ENCODE measurements around the gene MCCD1.

Gene MCCD1

GRCh38 chr6:31525553-31525931, 3.2 kb upstream of the MCCD1 start:
- Histone ChIP-seq H2AFZ (ENCODE audit: low read depth, low read length, severe bottlenecking) (no peak overlapping the region), H3F3A (ENCODE audit: insufficient read depth) (peaks cover 24% of the 10 kb centered on the region), H4K20me1 (ENCODE audit: low read depth, low read length) (no peaks in the 10 kb centered on the region; the same call in 1 of the 2 replicates), H3K9ac (ENCODE audit: low read length) (no peak overlapping the region), H3K4me3 (ENCODE audit: insufficient read depth, low read length, poor library complexity, severe bottlenecking) (no peak overlapping the region), H3K27me3 (ENCODE audit: low read length) (no peaks in the 10 kb centered on the region), H3K36me3 (ENCODE audit: low read length) (peaks cover under 1% of the 10 kb centered on the region), H3K9me3 (ENCODE audit: insufficient read depth, low read length) (no peaks in the 10 kb centered on the region), H3K27ac (ENCODE audit: low read depth, low read length) (no peak overlapping the region), H3K79me2 (ENCODE audit: insufficient read depth, low read length) (no peaks in the 10 kb centered on the region), H3K4me2 (ENCODE audit: low read depth, low read length, poor library complexity, severe bottlenecking) (no peak overlapping the region), H3K9me2 (replicated peaks; ENCODE audit: insufficient read depth, low read length) (no peaks in the 10 kb centered on the region)
- TF ChIP-seq CTCF (IDR thresholded peaks at IDR 0.05; ENCODE audit: insufficient read depth, low read length, poor library complexity, severe bottlenecking) = no peak
- TF ChIP-seq EZH2phosphoT487 (conservative IDR thresholded peaks at IDR 0.05; ENCODE audit: low read length) = no peak

GRCh38 chr6:31525932-31526591, 2.7 kb upstream of the MCCD1 start:
- Histone ChIP-seq H3F3A (ENCODE audit: insufficient read depth) (peaks cover 28% of the 10 kb centered on the region), H3K9me3 (ENCODE audit: insufficient read depth, low read length) (no peaks in the 10 kb centered on the region), H3K79me2 (ENCODE audit: insufficient read depth, low read length) (no peaks in the 10 kb centered on the region), H3K27me3 (ENCODE audit: low read length) (no peaks in the 10 kb centered on the region), H2AFZ (ENCODE audit: low read depth, low read length, severe bottlenecking) (no peak overlapping the region), H3K27ac (ENCODE audit: low read depth, low read length) (no peak overlapping the region), H3K36me3 (ENCODE audit: low read length) (peaks cover 4% of the 10 kb centered on the region), H3K9me2 (replicated peaks; ENCODE audit: insufficient read depth, low read length) (no peaks in the 10 kb centered on the region), H3K9ac (ENCODE audit: low read length) (no peak overlapping the region), H4K20me1 (ENCODE audit: low read depth, low read length) (peaks cover 4% of the 10 kb centered on the region; the same call in 1 of the 2 replicates), H3K4me3 (ENCODE audit: insufficient read depth, low read length, poor library complexity, severe bottlenecking) (no peak overlapping the region), H3K4me2 (ENCODE audit: low read depth, low read length, poor library complexity, severe bottlenecking) (no peak overlapping the region)
- no peak for TF ChIP-seq EZH2phosphoT487 (conservative IDR thresholded peaks at IDR 0.05; ENCODE audit: low read length)
- TF ChIP-seq CTCF (IDR thresholded peaks at IDR 0.05; ENCODE audit: insufficient read depth, low read length, poor library complexity, severe bottlenecking) = no peak

GRCh38 chr6:31528307-31528777, 420 bp upstream of the MCCD1 start:
- TF ChIP-seq CTCF (IDR thresholded peaks at IDR 0.05; ENCODE audit: insufficient read depth, low read length, poor library complexity, severe bottlenecking) = no peak
- no peak for TF ChIP-seq EZH2phosphoT487 (conservative IDR thresholded peaks at IDR 0.05; ENCODE audit: low read length)
- H3K4me3 ChIP-seq (ENCODE audit: insufficient read depth, low read length, poor library complexity, severe bottlenecking) = no peak overlapping the region
- no peaks in the 10 kb centered on the region for H3K27me3 ChIP-seq (ENCODE audit: low read length)
- no peak overlapping the region for H3K9ac ChIP-seq (ENCODE audit: low read length)
- no peaks in the 10 kb centered on the region for H3K9me2 ChIP-seq (replicated peaks; ENCODE audit: insufficient read depth, low read length)
- peaks cover 4% of the 10 kb centered on the region; the same call in 1 of the 2 replicates for H3K79me2 ChIP-seq (ENCODE audit: insufficient read depth, low read length)
- H3K36me3 ChIP-seq (ENCODE audit: low read length) = peaks cover 24% of the 10 kb centered on the region
- no peak overlapping the region for H2AFZ ChIP-seq (ENCODE audit: low read depth, low read length, severe bottlenecking)
- no peak overlapping the region for H3K4me2 ChIP-seq (ENCODE audit: low read depth, low read length, poor library complexity, severe bottlenecking)
- H4K20me1 ChIP-seq (ENCODE audit: low read depth, low read length) = peaks cover 20% of the 10 kb centered on the region; the same call in 1 of the 2 replicates
- H3K27ac ChIP-seq (ENCODE audit: low read depth, low read length) = no peak overlapping the region
- no peaks in the 10 kb centered on the region for H3K9me3 ChIP-seq (ENCODE audit: insufficient read depth, low read length)
- H3F3A ChIP-seq (ENCODE audit: insufficient read depth) = peaks cover 49% of the 10 kb centered on the region

Data from SU-DHL-6 (cell line).